GM18502 (cell line): ENCODE measurements around the gene TTYH2.
"Not testable (repeated sequence)": the region's sequence is repeated elsewhere in the genome, so short reads cannot be mapped to it uniquely, and the experiment has no call there.

Experiments used
- ATAC-seq: cut with Tn5 transposase; IDR thresholded peaks from one replicate; pipeline ENCODE4 v1.9.1; 2021; ENCODE audit warnings: mild to moderate bottlenecking; ENCODE audit not compliant: unreplicated experiment, poor library complexity

Gene TTYH2

DNA sequence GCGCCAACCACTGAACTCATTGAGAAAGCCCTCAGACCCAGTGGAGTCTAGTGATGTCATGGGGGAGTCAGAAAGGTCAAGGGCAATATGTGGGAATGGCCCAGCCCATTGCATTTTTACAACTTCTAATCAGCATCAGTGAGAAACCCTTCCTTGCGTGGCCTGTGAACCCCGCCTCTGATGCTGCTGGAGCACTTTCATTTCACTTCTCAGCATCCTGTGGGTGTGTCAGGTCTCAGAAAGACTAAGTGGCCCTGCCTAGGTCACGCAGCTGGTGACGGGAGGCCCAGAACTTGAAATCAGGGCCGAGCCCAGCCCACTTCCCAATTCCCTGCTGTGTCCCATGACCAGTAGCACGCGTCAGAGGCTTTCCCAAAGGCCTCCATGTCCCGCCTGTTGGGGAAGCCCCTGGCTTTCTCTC is 66.7 kb downstream of the TTYH2 start:
- ATAC-seq, result peak; percentile 62

GRCh38 chr17:74281799-74282198 is 68.4 kb downstream of the TTYH2 start:
- ATAC-seq, result no peak

DNA sequence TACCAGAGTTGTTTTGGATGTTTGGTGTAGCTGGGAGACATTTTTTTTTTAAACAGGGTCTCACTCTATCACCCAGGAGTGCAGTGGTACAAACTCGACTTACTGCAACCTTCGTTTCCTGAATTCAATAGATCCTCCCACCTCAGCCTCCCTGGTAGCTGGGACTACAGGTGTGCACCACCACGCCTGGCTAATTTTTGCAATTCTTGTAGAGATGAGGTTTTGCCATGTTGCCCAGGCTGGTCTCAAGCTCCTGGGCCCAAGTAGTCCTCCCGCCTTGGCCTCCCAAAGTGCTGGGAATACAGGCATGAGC is 68.9 kb downstream of the TTYH2 start:
- not testable (repeated sequence) for ATAC-seq

- ATAC-seq, result no peak
Observed at GRCh38 chr17:74282587-74283370, 69.4 kb downstream of the TTYH2 start.

- no peak for ATAC-seq
Observed at GRCh38 chr17:74283371-74283673, 70.0 kb downstream of the TTYH2 start.

- no peak for ATAC-seq
Observed at GRCh38 chr17:74287031-74287602, 73.7 kb downstream of the TTYH2 start.

DNA sequence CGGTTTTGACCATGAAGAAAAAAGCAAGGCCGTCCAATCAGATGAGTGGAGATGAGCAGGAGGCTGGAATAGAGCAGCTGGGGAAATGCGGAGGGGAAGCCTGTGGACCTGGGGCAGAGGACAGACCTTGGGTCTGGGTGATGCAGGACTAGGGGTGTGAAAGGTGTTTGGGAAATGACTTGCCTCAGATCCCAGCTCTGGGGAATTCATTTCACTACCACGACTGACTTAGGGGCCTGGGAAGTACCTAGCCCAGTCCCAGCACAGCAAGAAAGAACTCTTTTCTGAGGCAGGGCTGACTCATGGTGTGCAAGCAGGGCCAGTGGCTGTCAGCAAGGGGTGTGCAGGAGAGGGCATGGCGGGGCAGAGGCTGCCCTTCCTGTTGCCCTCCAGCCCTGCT is 75.4 kb downstream of the TTYH2 start:
- no peak for ATAC-seq

GRCh38 chr17:74289688-74290087 is 76.3 kb downstream of the TTYH2 start:
- no peak for ATAC-seq

DNA sequence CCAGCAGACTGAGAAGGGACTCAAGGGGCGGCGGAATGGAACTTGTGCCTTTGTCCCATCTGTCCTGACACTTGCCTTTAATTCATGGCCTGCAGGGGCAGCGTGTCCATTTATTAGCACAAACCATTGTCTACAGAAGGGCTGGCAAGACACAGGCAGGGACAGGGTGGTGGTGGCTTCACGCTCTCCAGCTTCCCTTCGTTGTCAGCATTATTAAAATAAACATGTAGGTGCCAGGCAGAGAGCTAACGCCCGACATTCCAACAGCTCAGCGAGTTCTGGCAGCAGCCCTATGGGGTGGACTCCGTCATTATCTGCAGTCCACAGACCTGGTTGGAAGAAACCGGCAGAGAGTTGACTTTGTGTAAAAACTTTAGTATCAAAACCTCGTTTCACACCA is 77.0 kb downstream of the TTYH2 start:
- no peak for ATAC-seq

DNA sequence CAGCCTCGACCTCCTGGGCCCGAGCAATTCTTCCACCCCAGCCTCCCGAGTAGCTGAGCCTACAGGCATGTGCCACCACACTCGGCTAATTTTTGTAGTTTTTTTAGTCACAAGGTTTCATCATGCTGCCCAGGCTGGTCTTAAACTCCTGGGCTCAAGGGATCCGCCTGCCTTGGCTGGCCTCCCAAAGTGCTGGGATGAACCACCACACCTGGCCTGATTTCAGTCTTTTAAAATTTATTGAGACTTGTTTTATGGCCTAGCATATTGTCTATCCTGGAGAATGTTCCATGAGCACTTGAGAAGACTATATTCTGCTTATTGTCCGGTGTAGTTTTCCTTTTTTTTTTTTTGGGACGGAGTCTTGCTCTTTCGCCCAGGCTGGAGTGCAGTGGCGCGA is 79.1 kb downstream of the TTYH2 start:
- ATAC-seq, result no peak

DNA sequence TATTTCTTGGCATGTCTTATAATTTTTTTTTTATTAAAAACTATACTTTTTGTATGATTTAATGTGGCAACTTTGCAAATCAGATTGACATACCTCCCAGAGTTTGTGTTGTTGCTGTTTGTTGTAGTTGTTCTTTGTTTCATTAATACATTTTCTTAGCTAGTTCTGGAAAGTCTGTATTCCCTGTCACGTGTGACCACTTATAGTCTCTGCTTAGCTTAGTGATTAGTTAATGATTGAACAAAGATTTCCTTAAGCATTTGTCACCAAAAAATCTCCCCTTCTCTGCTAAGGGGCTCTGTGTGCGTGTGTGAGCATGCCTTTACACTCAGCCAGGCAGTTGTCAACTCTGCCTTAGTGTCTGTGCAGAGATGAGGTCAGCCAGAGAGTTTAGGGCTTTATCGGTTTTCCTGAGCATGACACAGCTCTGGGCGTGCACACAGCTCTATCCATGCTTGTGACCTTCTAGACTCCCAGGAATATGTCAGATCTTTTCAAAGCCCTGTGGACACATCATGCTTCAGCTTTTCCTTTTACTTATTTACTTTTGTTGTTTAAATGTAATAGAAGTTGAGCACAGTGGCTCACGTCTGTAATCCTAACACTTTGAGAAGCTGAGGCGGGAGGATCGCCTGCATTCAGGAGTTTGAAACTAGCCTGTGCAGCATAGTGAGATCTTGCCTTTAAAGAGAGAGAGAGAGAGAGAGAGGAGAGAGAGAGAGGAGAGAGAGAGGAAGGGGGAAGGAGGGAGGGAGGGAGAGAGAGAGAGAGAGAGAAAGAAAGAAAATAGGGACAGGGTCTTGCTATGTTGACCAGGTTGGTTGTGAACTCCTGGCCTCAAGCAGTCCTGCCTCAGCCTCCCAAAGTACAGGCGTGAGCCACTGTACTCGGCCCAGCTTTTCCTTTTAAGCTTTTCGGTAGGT is 82.5 kb downstream of the TTYH2 start:
- no peak for ATAC-seq

DNA sequence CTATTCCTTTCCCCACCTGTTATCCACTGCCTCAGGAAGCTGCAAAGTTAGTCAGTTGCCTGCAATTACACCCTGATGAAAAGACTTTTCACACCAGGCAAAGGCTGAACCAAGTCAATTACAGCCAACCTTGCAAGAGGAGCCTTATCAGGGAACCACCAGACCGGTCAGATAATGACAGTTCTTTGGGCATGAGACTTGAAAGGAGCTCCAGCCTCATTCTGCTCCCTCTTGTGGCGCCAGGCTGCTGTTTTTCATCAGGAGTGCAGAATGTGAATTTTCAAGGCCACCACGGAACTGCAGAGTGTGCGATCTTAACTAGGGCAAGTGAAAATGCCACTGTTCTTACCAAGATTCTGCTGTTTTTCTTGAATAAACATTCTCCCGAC is 83.2 kb downstream of the TTYH2 start:
- no peak for ATAC-seq

DNA sequence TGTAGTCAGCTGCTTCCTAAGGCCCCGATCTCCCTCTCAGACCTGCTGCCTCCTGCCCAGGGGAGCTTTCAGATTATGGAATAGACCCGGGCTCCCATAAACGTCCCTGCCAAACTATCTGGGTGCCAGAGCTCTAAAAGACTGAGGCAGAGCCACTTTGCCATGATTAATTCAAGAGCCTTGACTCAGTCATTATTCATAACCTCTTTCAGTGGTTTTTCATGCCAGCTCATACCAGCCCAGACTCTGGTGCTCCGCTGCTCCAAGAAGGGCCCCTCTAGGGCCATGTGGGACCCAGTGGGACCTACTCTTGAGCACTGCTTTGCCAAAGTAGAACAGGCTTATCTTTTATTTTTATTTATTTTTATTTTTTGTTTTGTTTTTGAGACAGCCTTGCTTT is 84.6 kb downstream of the TTYH2 start:
- no peak for ATAC-seq

DNA sequence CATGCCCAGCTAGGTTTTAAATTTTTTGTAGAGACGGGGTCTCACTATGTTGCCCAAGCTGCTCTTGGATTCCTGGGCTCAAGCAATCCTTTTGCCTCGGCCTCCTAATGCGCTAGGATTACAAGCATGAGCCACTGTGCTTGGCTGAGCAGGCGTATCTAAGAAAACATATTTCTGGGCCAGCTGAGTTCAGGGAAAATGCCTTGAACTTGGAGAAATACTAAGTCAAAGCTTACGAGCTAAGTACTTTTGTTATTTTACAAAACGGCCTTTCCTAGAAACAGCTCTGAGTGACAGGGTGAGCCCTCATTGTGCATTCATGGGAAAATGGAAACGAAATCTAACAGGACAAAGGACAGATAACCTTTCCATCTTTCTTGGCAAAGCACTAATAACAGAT is 85.4 kb downstream of the TTYH2 start:
- no peak for ATAC-seq

- no peak for ATAC-seq
Observed at GRCh38 chr17:74299226-74300009, 86.0 kb downstream of the TTYH2 start.

DNA sequence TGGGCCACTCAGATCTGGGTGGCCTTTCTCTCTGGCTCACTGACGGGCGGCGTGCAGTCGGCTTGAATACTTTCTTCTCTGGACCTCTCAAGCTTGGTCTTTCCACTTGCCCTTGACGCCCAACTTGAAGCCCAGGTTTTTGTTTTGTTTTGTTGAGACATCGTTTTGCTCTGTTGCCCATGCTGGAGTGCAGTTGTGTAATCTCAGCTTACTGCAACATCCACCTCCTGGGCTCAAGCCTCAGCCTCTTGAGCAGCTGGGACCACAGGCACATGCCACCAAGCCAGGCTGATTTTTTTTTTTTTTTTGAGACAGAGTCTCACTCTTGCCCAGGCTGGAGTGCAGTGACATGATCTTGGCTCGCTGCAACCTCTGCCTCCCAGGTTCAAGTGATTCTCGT is 89.9 kb downstream of the TTYH2 start:
- no peak for ATAC-seq

DNA sequence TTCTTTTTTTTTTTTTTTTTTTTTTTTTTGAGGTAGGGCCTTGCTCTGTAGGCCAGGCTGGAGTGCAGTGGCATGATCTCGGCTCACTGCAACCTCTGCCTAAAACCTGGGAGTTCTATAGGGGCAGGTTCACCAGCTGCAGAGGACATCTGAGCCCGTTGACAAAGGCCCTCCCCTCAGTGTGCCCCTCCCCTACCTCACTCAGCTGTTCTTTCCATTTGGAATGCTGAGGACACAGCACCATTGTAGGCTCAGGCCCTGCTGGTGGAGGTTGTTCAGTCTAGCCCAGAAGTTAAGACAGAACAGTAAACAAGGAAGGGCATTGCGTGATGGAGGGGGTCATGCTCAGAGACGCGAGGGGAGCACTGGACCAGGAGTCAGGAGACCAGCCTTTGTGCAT is 90.8 kb downstream of the TTYH2 start:
- ATAC-seq, result no peak

- no peak for ATAC-seq
Observed at GRCh38 chr17:74305865-74306654, 92.7 kb downstream of the TTYH2 start.

DNA sequence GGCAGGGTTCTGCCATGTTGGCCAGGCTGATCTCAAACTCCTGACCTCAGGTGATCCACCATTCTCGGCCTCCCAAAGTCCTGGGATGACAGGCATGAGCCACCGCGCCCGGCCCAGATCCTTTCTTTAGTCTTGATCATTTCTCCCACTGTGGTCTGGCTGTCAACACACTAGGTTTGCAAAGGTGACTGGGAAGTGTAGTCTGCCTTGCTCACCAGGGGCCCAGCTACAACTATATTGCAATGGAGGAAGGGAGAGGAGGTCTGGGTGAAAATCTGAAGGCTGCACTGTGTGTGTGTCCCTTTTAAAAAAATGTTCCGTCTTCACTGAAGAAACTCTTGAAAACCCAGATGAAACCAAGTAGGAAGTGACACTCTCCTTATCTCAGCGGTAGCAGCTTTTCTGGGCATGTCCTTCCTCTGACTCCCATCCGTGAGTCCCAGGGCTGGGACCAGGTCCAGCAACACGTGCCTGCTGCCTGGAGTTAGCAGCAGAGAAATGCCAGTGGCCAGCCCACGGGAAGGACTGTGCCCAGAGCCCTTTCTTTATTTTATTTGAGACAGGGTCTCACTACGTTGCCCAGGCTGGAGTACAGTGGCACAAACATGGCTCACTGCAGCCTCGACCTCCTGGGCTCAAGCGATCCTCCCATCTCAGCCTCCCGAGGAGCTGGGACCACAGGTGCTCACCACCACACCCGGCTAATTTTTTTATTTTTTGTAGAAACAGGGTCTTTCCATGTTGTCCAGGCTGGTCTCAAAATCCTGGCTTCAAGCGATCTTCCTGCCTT is 94.8 kb downstream of the TTYH2 start:
- no peak for ATAC-seq
